HL-60 (cell line): ENCODE data around the gene IMPACT.

Experiments used
- DNase-seq, 2 experiments: peaks; one replicate each; pipeline ENCODE4 v3.0.0-alpha.2; 2010 to 2020; ENCODE audit warnings: low read depth in 1 of 2, low spot score in 1 of 2
- H3K27ac ChIP-seq: fragments of 250-450 bp; sonication (Bioruptor Pico); replicated peaks from 2 replicates; pipeline ENCODE4 v1.5.1; 2020; ENCODE audit warnings: mild to moderate bottlenecking, moderate library complexity
- H3K27me3 ChIP-seq: fragments of 250-450 bp; sonication (Bioruptor Pico); 2 replicates; pipeline ENCODE4 v1.5.1; 2021; ENCODE audit warnings: mild to moderate bottlenecking, moderate library complexity; ENCODE audit not compliant: insufficient read depth, poor library complexity, severe bottlenecking
- H3K4me3 ChIP-seq: replicated peaks from 2 replicates; pipeline ENCODE4 v1.5.1; 2011; ENCODE audit warnings: mild to moderate bottlenecking, control low read depth, low read length; ENCODE audit not compliant: insufficient read depth
- GABPA ChIP-seq: IDR thresholded peaks from 2 replicates; pipeline ENCODE4 v1.6.1; 2012; ENCODE audit warnings: low read depth
- POLR2AphosphoS5 ChIP-seq: IDR thresholded peaks from 2 replicates; pipeline ENCODE4 v1.6.1; 2012; ENCODE audit warnings: low read depth
- SPI1 ChIP-seq: IDR thresholded peaks from 2 replicates; pipeline ENCODE4 v1.6.1; 2012; ENCODE audit warnings: low read depth, mild to moderate bottlenecking, borderline replicate concordance
- TF ChIP-seq, protein P1 (sequence below): IDR thresholded peaks from 2 replicates; pipeline ENCODE4 v1.6.1; 2012; ENCODE audit warnings: low read depth; ENCODE audit not compliant: insufficient replicate concordance
- TF ChIP-seq, protein P2 (sequence below): IDR thresholded peaks from one replicate; pipeline ENCODE4 v1.5.1; 2011; ENCODE audit warnings: low read length, control low read depth, inconsistent platforms; ENCODE audit not compliant: insufficient read depth

IMPACT gene

DNA sequence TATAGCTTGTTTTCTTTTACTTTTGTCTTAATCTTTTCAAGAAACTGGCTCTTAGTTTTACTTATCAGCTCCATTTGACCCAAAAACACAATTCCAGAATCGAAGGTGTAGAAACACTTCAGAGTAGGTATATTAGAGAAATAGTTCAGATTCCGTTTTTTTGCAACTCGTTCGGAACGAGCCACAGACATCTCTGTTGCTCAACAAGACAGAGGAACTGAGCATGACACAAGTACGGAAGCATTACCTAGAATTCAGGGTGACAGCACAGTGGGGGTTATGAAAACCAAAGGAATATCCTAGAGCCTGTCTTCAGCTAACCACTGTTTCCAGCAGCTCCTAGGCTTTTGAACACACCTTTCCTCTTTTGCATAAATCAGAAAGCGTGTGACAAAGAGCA, 39.0 kb downstream of the IMPACT start:
- H3K4me3 ChIP-seq: no peak overlapping the region
- no peaks in the 10 kb centered on the region for H3K27me3 ChIP-seq
- H3K27ac ChIP-seq: peak overlapping the region; percentile 70
- TF ChIP-seq, protein P1, sequence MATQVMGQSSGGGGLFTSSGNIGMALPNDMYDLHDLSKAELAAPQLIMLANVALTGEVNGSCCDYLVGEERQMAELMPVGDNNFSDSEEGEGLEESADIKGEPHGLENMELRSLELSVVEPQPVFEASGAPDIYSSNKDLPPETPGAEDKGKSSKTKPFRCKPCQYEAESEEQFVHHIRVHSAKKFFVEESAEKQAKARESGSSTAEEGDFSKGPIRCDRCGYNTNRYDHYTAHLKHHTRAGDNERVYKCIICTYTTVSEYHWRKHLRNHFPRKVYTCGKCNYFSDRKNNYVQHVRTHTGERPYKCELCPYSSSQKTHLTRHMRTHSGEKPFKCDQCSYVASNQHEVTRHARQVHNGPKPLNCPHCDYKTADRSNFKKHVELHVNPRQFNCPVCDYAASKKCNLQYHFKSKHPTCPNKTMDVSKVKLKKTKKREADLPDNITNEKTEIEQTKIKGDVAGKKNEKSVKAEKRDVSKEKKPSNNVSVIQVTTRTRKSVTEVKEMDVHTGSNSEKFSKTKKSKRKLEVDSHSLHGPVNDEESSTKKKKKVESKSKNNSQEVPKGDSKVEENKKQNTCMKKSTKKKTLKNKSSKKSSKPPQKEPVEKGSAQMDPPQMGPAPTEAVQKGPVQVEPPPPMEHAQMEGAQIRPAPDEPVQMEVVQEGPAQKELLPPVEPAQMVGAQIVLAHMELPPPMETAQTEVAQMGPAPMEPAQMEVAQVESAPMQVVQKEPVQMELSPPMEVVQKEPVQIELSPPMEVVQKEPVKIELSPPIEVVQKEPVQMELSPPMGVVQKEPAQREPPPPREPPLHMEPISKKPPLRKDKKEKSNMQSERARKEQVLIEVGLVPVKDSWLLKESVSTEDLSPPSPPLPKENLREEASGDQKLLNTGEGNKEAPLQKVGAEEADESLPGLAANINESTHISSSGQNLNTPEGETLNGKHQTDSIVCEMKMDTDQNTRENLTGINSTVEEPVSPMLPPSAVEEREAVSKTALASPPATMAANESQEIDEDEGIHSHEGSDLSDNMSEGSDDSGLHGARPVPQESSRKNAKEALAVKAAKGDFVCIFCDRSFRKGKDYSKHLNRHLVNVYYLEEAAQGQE: no peak
- TF ChIP-seq SPI1 (peak; percentile 94), POLR2AphosphoS5 (peak; percentile 70)
- peak; percentile 88 to 90 for DNase-seq

DNA sequence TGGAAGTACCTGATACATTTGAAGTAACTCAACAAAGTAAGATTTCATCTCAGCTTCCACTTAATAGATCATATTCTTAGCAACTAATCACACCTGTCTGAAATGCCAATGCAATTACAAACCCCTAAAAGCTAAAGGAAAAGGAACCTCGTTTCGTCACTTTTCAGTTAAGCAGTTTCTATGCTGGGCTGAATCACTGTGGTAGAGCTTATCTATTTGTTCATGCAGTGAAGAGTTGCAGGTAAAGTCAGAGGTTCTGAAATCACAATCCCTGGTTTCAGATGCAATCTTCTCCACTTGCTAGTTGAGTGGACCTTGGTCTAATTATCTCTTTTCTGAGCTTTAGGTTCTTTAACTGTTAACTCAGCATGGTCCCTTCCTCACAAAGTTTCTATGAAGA, 40.3 kb downstream of the IMPACT start:
- H3K27me3 ChIP-seq: no peaks in the 10 kb centered on the region
- TF ChIP-seq GABPA: no peak
- TF ChIP-seq, protein P1: no peak
- TF ChIP-seq POLR2AphosphoS5: no peak
- TF ChIP-seq, protein P2, sequence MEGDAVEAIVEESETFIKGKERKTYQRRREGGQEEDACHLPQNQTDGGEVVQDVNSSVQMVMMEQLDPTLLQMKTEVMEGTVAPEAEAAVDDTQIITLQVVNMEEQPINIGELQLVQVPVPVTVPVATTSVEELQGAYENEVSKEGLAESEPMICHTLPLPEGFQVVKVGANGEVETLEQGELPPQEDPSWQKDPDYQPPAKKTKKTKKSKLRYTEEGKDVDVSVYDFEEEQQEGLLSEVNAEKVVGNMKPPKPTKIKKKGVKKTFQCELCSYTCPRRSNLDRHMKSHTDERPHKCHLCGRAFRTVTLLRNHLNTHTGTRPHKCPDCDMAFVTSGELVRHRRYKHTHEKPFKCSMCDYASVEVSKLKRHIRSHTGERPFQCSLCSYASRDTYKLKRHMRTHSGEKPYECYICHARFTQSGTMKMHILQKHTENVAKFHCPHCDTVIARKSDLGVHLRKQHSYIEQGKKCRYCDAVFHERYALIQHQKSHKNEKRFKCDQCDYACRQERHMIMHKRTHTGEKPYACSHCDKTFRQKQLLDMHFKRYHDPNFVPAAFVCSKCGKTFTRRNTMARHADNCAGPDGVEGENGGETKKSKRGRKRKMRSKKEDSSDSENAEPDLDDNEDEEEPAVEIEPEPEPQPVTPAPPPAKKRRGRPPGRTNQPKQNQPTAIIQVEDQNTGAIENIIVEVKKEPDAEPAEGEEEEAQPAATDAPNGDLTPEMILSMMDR: no peak
- TF ChIP-seq SPI1: no peak
- DNase-seq: peak; percentile 40 to 60

DNA sequence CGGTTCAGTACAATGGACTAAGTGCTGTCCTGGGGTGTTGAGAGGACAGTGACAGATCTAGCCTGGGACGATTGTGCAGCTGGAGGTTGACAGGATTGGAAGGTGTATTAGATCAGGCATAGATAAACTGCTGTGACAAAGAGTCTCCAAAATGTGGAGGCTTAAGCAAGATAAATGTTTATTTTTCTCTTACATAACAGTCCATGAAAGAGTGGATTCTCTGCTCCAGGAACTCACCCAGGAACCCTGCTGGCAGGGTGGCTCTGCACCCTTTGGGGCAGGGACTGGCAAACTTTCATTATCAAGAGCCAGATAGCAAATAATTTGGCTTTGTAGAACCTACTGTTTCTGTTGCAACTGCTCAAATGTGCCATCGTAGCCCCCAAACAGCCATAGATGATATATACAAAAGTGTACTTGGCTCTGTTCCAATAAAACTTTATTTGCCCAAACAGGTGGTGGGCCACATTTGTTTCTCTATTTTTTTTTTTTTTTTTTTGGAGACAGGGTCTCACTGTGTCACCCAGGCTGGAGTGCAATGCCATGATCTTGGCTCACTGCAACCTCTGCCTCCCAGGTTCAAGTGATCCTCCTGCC, 43.6 kb downstream of the IMPACT start:
- DNase-seq: no peak

More for the DNA sequence above, 40.3 kb downstream of the IMPACT start:
- Histone ChIP-seq H3K27ac (peak overlapping the region; percentile 70), H3K4me3 (no peak overlapping the region)

More for the DNA sequence above, 43.6 kb downstream of the IMPACT start:
- TF ChIP-seq SPI1 (no peak), POLR2AphosphoS5 (no peak), GABPA (no peak)
- TF ChIP-seq, protein P2: no peak
- TF ChIP-seq, protein P1: no peak
- Histone ChIP-seq H3K4me3 (no peak overlapping the region), H3K27me3 (no peaks in the 10 kb centered on the region), H3K27ac (no peak overlapping the region)
